Endometrial microvascular endothelial cells (primary cell): Measurements from ENCODE around the gene C16orf90. TPM values are rescaled to one million over a fixed set of nuclear protein-coding genes. Genes with fewer than 3 reads are reported as not detected.
"Not testable (repeated sequence)": the region's sequence is repeated elsewhere in the genome, so short reads cannot be mapped to it uniquely, and the experiment has no call there.

Experiments
- in situ Hi-C: cut with HindIII; loops from 2 replicates; pipeline ENCODE4 v1.10.0; 2017; ENCODE audit warnings: low sequenced_read_pairs, low pct_unique_long_range_greater_than_20kb; ENCODE audit errors: inconsistent ontology term
- total RNA-seq: library from RNA; depleted of rRNA; stranded (reverse); fragments of >200 nt; gene quantifications from one replicate; pipeline ENCODE4 v1.2.3, GENCODE V29; 2015; ENCODE audit errors: inconsistent ontology term

The C16orf90 gene
- total RNA-seq, 1 donor from 2014 or later = not detected

DNA sequence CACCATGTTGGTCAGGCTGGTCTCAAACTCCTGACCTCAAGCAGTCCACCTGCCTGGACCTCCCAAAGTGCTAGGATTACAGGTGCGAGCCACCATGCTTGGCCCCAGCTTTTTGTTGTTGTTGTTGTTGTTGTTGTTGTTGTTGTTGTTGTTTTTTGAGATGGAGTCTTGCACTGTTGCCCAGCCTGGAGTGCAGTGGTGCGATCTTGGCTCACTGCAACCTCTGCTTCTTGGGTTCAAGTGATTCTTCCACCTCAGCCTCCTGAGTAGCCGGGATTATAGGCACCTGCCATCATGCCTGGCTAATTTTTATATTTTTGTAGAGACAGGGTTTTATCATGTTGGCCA, 21.7 kb downstream of the C16orf90 start:
- in situ Hi-C loops = not testable (repeated sequence)

DNA sequence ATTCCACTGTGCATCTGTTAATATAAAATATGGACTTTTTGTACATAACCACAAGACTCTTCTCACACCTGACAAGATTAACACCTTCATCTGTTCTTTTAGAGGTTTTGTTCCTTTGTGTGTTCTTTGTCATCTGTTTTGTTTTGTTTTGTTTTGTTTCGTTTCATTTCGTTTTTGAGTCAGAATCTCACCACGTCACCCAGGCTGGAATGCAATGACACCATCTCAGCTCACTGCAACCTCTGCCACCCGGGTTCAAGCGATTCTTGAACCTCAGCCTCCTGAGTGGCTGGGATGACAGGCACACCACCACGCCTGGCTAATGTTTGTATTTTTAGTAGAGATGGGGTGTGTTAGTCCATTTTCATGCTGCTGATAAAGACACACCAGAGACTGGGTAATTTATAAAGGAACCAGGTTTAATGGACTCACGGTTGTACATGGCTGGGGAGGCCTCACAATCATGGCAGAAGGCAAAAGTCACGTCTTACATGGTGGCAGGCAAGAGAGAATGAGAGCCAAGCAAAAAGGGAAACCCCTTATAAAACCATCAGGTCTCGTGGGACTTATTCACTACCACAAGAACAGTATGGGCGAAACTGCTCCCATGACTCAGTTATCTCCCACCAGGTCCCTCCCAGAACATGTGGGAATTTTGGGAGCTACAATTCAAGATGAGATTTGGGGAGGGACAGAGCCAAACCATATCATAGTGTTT, 22.3 kb downstream of the C16orf90 start:
- in situ Hi-C loops = no loop called here

DNA sequence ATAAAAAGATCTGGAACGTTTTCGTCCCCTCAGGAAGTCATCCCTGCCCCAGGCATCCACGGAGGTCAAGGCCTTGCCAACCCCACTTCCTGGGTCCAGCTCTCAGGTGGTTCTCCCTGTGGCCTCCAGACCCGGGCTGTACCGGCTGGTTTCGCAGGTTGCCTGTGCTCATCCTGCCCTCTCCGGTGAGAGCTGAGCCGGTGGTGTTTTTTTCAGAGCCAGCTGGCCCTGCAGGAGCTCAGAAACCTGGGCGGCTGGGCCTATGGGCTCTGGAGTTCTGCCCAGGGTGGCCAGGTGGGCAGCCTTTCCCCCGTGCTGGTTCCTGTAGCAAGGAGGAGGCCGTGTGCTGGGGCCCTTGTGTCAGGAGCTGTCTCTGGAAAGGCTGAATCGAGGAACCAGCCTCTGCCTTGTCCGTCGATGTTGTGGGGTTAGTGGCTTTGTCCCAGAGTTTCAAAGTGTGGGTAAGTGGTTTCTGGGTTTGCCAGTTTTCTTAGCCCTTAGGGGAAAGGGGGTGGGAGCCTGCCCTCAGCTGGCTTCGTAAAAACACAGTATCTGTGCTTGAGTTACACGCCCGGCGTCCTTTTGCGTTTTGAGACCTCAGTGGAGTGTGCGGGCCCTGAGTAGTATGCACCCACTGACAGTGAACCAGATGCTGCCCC, 23.6 kb downstream of the C16orf90 start:
- in situ Hi-C loops = no loop called here

DNA sequence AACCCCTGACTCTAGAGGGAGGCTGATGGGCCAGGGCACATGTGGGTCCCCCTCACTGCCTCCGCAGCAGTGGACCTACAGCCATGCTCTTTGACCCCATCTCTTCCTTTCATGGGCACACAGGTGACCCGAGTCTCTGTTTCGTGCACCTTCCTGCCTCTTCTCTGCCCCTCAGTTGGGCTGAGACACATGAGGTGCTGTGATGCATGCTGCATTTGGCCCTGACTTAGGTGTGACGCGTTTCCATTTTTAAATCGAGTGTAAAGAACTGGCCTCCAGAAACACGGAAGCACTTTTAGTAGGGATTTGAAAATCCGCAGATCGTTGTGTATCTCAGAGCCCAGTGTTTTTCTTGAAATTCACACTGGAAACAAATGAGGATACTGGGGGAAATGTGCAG, 24.6 kb downstream of the C16orf90 start:
- in situ Hi-C loops = no loop called here

DNA sequence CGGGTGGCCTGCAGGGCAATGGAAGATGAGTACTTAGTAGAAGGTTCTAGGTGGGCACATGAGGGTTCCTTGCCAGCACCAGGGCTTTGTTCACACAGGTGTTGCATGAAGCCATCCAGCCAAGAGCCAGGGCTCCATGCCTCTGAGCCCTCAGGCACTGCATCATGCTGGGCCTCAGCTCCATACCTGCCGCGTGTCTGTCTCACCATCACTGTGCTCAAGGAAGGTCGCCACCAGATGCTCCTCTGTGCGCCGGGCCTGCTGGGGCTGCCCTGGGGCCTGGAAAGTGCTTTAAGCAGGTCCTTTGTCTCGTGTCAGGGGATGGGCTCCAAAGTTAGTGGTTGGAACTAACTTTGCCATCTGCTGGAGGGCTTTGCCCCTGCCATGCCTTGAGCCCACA, 25.6 kb downstream of the C16orf90 start:
- in situ Hi-C loops = no loop called here

DNA sequence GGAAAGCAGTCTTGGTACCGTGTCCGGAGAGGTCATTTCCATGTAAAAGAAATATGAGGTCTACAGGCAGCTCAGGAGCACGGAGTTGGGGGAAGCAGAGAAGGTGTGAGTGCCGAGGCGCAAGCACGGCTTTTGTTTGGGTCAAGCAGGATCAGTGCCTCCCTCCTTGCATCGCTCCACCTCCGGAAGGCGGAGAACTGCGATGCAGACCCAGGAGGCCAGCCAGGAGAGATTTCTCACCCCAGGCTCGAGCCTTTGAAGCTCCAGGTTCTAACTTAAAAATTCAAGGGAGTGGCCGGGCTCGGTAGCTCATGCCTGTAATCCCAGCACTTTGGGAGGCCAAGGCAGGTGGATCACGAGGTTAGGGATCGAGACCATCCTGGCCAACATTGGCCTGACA, 26.8 kb downstream of the C16orf90 start:
- in situ Hi-C loops = no loop called here

DNA sequence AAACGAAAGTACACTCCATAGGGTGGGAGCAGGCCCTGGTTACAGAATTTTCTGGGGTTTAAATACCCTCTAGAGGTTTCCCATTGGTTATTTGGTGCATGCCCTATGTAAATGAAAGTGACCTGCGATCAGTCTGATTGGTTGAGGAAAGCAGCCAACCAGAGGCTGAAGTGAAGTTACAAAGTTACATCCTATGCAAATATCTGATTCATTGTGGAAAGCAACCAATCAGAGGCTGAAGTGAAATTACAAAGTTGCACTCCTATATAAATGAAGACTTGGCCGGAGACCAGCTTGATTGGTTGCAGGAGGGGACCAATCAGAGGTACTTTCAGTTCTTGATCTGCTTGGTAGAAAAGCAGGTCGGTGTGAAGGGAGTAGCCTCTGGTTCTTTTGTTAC, 27.4 kb downstream of the C16orf90 start:
- in situ Hi-C loops = no loop called here

DNA sequence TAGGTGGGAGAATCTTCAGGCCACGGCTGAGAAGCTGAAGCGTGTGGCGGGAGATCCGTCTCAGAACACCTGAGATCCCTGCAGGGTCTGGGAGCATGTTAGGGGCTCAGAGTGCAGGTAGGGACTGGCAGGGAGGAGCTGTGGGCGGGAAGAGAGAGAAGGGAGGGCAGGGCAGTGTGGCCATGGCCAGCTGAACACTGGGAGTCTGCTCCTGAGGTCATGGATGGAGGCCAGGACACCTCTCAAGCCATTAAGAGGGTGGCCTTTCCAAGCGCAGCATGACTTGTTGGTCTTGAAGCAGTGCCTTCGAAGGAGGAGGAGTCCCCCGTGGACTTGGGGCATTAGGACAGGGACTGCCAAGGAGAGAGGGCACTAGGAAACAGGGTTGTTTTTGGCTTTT, 28.1 kb downstream of the C16orf90 start:
- in situ Hi-C loops = no loop called here

DNA sequence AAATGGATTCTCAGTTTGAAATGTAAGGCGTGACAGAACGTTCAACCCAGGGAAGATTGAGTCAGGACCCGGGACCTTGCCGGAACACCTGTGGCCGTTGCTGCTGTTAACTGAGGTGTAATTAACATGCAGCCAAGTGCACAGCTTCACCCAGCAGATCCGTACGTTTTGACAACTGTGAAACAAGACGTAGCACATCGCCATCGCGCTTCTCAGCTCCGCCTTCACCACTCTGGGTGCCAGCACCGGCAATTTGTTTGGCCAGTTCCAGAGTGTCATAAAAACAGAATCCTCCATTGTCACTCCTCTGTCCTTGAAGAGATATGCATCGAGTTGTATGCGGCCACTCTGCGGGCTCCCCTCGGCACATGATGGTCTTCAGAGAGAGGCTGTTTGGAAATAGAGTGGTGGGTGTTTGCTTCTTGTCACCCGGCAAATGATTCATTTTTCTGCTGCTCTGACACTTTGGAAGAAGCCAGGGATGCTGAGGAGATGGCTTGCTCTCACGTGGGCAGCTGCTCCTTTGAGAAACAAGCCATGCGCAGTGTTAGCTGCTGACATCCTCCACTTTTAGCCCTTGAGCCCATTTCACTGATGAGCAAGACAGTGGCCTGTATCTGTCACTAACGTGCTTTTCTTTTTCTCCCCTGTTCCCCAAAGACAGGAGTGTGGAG, 29.2 kb downstream of the C16orf90 start:
- in situ Hi-C loops = no loop called here

DNA sequence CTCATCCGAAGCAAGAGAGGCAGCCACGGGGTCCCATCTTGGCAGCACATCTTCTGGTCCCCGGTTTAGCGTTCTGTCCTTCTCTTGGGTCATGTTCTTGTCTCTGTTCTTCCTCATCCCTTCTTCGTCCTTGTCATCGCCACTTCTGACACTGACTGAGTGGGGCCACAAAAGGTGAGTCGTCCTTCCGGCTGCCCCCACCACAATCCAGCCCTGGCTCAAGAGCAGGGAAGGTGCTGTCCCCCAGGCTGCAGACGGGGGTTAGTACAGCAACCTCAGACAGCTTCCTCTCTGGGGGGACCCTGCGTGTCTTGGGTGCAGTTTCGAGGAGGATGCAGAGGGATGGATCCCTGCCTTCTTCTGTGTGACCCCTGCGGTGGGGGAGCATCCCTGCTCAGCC, 30.0 kb downstream of the C16orf90 start:
- in situ Hi-C loops = no loop called here

DNA sequence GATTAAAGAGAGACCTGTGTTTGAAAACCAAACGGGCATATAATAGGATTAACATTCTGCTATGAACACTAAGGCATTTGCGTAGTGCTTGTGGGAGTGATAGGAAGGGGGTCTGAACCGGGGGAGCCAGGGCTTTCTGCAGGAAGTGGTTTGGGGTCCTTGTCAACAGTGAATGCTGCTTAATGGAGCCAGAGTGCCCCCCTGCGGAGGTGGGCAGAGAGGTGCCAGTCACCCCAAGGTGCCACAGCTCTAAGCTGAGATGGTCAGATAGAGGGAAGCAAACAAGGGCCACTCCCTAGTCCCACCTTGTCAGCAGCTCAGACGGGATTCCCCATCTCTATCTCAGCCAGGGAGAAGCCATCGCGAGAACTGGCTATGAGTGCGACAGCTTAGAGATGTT, 34.1 kb downstream of the C16orf90 start:
- in situ Hi-C loops = no loop called here

DNA sequence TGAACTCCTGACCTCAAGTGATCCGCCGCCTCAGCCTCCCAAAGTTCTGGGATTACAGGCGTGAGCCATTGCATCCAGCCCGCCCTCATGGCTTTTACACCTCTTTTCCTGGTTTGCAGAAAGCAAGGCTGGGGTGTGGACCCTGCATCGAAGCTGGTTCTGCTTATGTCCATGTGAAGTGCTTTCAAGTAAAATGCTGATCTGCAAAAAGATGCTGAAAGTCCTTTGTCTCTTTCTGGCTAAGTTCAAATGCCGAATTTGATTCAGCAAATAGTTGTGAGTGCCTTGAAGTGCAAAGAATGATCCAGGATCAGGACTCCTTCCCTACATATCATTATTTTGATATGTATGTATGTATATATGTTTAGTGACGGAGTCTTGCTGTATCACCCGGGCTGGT, 34.7 kb downstream of the C16orf90 start:
- in situ Hi-C loops = no loop called here

DNA sequence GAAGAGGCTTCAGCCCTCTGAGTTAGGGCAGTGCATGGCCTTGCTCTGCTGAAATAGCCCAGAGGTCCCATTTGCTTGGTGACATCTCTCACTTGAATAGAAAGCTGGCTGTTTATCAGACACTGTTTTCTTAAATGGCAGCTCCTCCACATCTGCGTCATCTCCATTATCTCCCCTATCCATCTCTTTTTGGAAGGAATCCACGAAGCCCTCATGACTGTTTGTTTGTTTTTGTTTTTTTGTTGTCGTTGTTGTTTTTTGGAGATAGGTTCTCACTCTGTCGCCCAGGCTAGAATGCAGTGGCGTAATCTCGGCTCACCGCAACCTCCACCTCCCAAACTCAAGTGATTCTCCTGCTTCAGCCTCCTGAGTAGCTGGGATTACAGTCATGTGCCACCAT, 35.2 kb downstream of the C16orf90 start:
- in situ Hi-C loops = no loop called here

DNA sequence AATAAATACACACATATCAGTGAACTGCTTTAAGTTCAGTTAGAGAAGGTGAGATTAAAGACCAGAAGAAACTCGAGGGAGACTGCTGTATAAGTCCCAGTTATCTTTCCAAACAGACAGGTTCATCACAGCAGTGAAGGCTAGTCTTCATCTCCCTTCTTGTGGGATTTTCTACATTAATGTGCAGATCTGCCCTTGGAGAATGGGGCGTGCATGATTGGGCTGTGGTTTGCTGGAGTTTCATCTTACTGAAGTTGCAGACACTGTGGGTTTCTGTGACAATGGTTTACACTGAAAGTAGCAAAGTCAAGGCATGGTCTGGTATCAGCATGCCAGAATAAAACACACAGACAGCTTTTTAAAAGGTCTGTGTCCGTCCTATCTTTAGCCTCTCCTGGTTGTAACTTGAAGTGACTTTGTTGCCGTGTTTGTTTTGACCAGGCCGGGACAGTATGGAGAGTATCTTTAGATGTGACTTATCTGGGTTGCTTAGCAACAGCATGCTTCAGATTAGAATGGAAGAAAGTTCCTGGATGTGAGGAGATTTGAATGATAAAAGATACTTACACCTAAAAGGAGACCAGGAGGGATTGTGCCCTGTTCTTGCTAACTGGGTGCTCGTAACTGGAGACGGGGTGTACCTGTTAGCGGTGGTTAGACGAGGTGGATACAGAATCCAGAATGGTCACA, 35.7 kb downstream of the C16orf90 start:
- in situ Hi-C loops = no loop called here

DNA sequence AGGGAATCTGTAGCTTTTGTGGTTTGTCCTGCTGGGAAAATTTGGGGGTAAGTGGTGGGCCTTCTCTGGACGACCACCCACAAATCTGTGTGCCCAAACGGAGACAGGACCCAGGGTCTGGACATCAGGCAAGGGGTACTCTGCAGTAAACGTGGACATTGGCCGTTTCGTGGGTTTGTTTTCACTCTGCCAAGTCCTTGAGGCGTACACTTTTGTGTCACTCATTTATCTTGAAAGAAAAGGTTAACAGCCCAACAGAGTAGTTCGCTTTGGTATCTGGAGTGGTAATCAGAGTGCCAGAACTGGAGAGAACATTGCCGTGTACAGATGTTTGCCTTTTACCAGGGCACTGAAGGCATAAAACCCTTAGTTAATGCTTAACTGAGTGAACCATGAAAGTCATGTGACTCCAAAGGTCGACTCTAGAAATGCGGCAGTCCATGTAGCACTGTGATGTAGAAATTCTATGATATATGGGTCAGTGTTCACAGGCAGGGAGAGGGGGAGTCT, 36.4 kb downstream of the C16orf90 start:
- in situ Hi-C loops = no loop called here

DNA sequence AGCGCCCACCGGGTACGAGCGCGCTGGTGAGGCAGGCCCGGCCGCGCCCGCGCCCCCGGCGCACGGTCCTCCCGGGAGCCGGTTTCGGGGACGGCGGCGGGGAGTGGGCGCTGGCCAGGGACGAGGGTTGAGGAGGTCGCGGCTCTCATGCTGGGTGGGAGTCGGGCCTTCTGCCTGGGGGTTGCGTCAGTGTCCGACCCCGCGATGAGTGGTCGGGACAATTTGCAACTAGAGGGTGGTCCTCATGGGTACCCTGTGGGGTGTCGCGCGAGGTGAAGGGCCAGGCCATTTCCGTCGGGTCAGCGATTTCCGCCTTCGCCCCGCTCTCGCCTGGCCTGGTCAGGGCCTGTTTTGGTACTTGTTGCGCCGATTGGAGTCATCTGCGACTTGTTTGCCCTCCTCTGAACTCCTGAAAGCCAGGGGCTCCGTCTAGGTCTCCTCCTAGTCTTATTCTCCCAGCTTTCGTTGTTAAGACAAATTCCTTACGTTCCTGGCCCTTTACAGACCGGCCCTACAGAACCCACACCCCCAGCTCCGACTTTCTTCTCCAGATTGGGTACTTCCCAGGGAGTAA, 36.9 kb downstream of the C16orf90 start:
- in situ Hi-C loops = no loop called here

DNA sequence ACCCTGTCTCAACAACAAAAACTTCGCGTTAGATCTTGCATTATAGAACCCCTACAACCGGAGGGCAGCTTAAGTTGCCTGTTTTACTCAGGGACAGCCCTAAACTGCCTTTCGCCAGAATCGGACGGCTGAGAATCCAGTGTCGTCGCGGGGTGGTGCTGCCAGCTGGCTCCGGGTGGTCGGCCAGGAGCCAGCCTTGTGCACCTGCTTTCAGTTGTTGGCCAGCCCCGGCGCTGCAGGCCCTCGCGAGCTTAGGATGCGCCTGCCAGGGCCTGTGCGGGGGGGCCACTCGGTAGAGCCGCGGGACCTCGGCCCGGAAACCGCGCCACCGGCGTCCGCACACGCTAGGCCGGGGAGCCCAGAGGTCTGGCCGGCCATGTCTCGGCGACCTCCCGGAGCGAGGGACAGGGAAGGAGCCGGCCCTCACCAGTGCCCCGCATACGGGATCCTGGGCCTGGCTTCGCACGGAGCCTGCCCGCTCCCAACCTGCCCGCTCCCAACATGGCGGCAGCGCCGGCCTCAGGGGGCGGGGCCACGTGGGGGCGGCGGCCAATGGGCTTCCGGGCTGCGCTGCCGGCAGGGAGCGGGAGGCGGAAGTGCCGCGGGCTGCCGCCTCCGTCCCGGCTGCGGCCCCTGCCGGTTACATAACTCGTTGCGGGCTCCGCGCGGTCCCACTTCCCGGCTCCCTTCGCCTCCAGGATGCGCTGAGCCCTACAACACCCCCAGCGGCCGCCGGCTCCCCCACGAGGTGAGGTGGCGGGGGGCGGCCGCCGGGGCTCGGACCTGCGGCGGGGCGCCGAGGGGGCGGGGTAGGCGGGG, 37.6 kb downstream of the C16orf90 start:
- in situ Hi-C loops = no loop called here

DNA sequence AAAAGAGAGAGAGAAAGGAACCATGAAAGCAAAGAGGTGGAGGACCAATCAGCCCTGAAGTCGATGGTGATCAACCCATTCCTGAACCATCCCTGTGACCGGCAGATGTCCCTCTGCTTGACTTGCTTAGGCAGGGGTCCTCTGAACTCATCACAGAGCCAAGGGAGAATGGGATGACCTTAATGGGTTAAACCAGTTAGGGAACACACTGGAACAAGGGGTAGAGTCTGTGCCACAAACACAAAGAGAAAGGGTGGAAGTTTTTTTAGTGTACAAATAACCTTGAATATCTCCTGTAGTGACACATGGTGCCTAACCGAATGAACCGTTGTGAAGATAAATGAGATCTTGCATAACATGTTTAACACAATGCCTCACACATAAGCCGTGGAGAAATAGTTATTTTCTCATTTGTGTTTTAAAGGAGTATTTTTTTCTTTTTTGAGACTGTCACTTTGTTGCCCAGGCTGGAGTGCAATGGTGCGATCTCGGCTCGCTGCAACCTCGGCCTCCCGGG, 40.6 kb downstream of the C16orf90 start:
- in situ Hi-C loops = no loop called here
